ENCODE results near the gene SPRTN. TPM values are rescaled to one million over a fixed set of nuclear protein-coding genes. Genes with fewer than 3 reads are reported as not detected.

Gene SPRTN
- polyA plus RNA-seq, 1 experiment: 10.0 TPM

DNA sequence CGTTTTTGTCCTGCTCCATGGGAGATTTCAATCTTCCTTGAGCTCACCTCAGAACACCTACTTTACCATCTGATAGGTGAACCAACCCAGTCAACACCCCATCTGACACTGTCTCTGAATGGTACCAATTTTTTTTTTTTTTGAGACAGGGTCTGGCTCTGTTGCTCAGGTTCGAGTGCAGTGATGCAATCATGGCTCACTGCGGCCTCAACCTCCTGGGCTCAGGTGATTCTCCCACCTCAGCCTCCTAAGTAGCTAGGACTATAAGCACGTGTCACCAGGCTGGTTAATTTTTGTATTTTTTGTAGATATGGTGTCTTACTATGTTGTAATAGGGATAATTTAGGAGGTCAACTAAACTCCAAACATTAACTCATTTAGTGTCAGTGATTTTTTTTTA lies 36.3 kb downstream of the SPRTN start:
- no peak overlapping the region for H3K4me3 ChIP-seq (ENCODE audit: low read depth, low read length)
- ChIA-PET POLR2A (interaction anchor here (0.7 kb wide), 1 partner anchor 9 kb away, joined by 4 read pairs; no protein-coding TSS in a partner anchor), CTCF (interaction anchor here (0.9 to 1.2 kb wide), 2 partner anchors 17 to 38 kb away, joined by 3 read pairs; no protein-coding TSS in a partner anchor)
- no peaks in the 10 kb centered on the region for H3K27me3 ChIP-seq (ENCODE audit: control insufficient read depth, insufficient read depth, low read length)
- TF ChIP-seq, protein P1, sequence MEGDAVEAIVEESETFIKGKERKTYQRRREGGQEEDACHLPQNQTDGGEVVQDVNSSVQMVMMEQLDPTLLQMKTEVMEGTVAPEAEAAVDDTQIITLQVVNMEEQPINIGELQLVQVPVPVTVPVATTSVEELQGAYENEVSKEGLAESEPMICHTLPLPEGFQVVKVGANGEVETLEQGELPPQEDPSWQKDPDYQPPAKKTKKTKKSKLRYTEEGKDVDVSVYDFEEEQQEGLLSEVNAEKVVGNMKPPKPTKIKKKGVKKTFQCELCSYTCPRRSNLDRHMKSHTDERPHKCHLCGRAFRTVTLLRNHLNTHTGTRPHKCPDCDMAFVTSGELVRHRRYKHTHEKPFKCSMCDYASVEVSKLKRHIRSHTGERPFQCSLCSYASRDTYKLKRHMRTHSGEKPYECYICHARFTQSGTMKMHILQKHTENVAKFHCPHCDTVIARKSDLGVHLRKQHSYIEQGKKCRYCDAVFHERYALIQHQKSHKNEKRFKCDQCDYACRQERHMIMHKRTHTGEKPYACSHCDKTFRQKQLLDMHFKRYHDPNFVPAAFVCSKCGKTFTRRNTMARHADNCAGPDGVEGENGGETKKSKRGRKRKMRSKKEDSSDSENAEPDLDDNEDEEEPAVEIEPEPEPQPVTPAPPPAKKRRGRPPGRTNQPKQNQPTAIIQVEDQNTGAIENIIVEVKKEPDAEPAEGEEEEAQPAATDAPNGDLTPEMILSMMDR (IDR thresholded peaks at IDR 0.05; ENCODE audit: insufficient read depth, low read depth, low read length): no peak
- DNase-seq (ENCODE audit: low read depth): no peak
- no peaks in the 10 kb centered on the region for H3K36me3 ChIP-seq (ENCODE audit: control insufficient read depth, insufficient read depth, low read length)

- POLR2A ChIA-PET: no interaction called here
- DNase-seq (ENCODE audit: low read depth): no peak
- Histone ChIP-seq H3K27me3 (ENCODE audit: control insufficient read depth, insufficient read depth, low read length) (no peaks in the 10 kb centered on the region), H3K4me3 (ENCODE audit: low read depth, low read length) (no peak overlapping the region), H3K36me3 (ENCODE audit: control insufficient read depth, insufficient read depth, low read length) (no peaks in the 10 kb centered on the region)
- TF ChIP-seq, protein P1 (IDR thresholded peaks at IDR 0.05; ENCODE audit: insufficient read depth, low read depth, low read length): no peak
- CTCF ChIA-PET: interaction anchor here (1.4 kb wide), 1 partner anchor 13 kb away, joined by 3 read pairs; no protein-coding TSS in a partner anchor
These were observed 38.0 kb downstream of the SPRTN start for GRCh38 chr1:231376101-231376500.

- CTCF ChIA-PET: interaction anchor here (0.6 to 1.4 kb wide), 3 partner anchors 14 to 129 kb away, joined by 3 to 4 read pairs (median 3); no protein-coding TSS in a partner anchor
- Histone ChIP-seq H3K27me3 (ENCODE audit: control insufficient read depth, insufficient read depth, low read length) (no peaks in the 10 kb centered on the region), H3K4me3 (ENCODE audit: low read depth, low read length) (no peak overlapping the region), H3K36me3 (ENCODE audit: control insufficient read depth, insufficient read depth, low read length) (no peaks in the 10 kb centered on the region)
- no peak for DNase-seq (ENCODE audit: low read depth)
- TF ChIP-seq, protein P1 (IDR thresholded peaks at IDR 0.05; ENCODE audit: insufficient read depth, low read depth, low read length): no peak
- POLR2A ChIA-PET: no interaction called here
These were observed 38.9 kb downstream of the SPRTN start for GRCh38 chr1:231376875-231377549.

DNA sequence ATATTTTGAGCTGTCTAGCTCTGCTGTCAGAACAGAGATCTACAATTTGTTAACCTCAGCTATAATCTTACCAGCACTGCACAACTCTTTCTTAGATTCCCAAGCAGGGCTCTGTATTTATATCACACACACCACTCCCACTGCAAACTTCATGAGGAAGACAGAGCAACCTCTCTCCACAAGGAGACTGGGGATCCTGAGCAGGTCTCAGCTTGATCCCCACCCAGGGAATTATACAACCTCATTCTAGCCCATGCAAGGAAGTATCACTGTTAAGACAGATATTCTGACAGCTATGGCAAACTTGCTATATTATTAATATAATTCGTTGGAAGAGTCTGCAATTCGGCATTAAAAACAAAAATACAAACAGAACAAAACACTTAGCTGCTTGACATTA lies 43.6 kb downstream of the SPRTN start:
- DNase-seq (ENCODE audit: low read depth): no peak
- CTCF ChIA-PET: interaction anchor here (0.6 to 1.7 kb wide), 2 partner anchors 12 to 220 kb away, joined by 4 read pairs; no protein-coding TSS in a partner anchor
- Histone ChIP-seq H3K36me3 (ENCODE audit: control insufficient read depth, insufficient read depth, low read length) (no peaks in the 10 kb centered on the region), H3K4me3 (ENCODE audit: low read depth, low read length) (no peak overlapping the region), H3K27me3 (ENCODE audit: control insufficient read depth, insufficient read depth, low read length) (no peaks in the 10 kb centered on the region)
- TF ChIP-seq, protein P1 (IDR thresholded peaks at IDR 0.05; ENCODE audit: insufficient read depth, low read depth, low read length): no peak
- POLR2A ChIA-PET: no interaction called here

GRCh38 chr1:231382426-231382825 lies 44.3 kb downstream of the SPRTN start:
- no peak for DNase-seq (ENCODE audit: low read depth)
- no peaks in the 10 kb centered on the region for H3K36me3 ChIP-seq (ENCODE audit: control insufficient read depth, insufficient read depth, low read length)
- TF ChIP-seq, protein P1 (IDR thresholded peaks at IDR 0.05; ENCODE audit: insufficient read depth, low read depth, low read length): no peak
- ChIA-PET POLR2A (no interaction called here), CTCF (interaction anchor here (1.2 to 1.7 kb wide), 2 partner anchors 11 kb away, joined by 3 to 4 read pairs; no protein-coding TSS in a partner anchor)
- no peak overlapping the region for H3K4me3 ChIP-seq (ENCODE audit: low read depth, low read length)
- H3K27me3 ChIP-seq (ENCODE audit: control insufficient read depth, insufficient read depth, low read length): no peaks in the 10 kb centered on the region

Measured in BJ (cell line).